HG03097 (cell line): ENCODE measurements around the gene KCNN1.
"Not testable (repeated sequence)": the region's sequence is repeated elsewhere in the genome, so short reads cannot be mapped to it uniquely, and the experiment has no call there.

ENCODE experiments used
- ATAC-seq: cut with Tn5 transposase; IDR thresholded peaks from one replicate; pipeline ENCODE4 v1.9.1; 2021; ENCODE audit not compliant: unreplicated experiment, low FRiP score

The KCNN1 gene

GRCh38 chr19:17966550-17967256 is at the start of gene KCNN1:
Gene KCNN1, plus strand, starts transcription at chr19:17967107. Its CDS starts 6,782 bp downstream, at chr19:17973889.
- no peak for ATAC-seq

DNA sequence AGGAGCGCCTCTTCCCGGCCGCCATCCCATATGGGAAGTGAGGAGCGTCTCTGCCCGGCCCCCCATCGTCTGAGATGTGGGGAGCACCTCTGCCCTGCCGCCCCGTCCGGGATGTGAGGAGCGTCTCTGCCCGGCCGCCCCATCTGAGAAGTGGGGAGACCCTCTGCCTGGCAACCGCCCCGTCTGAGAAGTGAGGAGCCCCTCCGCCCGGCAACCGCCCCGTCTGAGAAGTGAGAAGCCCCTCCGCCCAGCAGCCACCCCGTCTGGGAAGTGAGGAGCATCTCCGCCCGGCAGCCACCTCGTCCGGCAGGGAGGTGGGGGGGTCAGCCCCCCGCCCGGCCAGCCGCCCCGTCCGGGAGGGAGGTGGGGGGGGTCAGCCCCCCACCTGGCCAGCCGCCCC is 48.8 kb upstream of the KCNN1 start:
- not testable (repeated sequence) for ATAC-seq

DNA sequence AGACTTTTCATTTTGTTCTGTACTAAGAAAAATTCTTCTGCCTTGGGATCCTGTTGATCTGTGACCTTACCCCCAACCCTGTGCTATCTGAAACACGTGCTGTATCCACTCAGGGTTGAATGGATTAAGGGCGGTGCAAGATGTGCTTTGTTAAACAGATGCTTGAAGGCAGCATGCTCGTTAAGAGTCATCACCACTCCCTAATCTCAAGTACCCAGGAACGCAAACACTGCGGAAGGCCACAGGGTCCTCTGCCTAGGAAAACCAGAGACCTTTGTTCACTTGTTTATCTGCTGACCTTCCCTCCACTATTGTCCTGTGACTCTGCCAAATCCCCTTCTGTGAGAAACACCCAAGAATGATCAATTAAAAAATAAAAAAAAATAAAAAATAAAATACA is 47.8 kb upstream of the KCNN1 start:
- not testable (repeated sequence) for ATAC-seq

DNA sequence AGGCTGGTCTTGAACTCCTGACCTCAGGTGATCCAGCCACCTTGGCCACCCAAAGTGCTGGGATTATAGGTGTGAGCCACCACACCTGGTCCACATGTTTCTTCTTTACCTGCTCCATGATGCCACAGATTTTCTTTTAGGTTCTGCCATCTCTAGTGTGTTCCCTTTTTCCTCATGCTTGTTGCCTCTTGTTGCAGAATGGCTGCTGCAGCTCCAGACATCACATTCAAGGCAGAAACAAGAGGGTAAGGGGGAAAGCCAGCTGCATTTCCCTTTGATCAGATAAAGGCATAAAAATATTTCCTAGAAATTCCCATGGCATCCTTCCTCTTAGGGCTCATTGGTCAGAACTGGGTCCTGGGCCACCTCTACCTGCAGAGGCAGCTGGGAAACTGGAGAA is 46.4 kb upstream of the KCNN1 start:
- no peak for ATAC-seq

- ATAC-seq, result no peak
Observed at GRCh38 chr19:17922138-17922537, 44.8 kb upstream of the KCNN1 start.

GRCh38 chr19:17926044-17926443 is 40.9 kb upstream of the KCNN1 start:
- ATAC-seq, result no peak

- no peak for ATAC-seq
Observed at GRCh38 chr19:17929056-17929455, 37.9 kb upstream of the KCNN1 start.

- ATAC-seq, result no peak
Observed at GRCh38 chr19:17931532-17932191, 35.2 kb upstream of the KCNN1 start.

- peak; percentile 75 for ATAC-seq
Observed at GRCh38 chr19:17932485-17933338, 34.2 kb upstream of the KCNN1 start, which contains the start of gene CCDC124. Gene CCDC124, plus strand, starts transcription at chr19:17933015. Its CDS starts 3,406 bp downstream, at chr19:17936421.

- no peak for ATAC-seq
Observed at GRCh38 chr19:17933414-17934129, 33.3 kb upstream of the KCNN1 start.

GRCh38 chr19:17936379-17936778 is 30.5 kb upstream of the KCNN1 start:
- ATAC-seq, result no peak

DNA sequence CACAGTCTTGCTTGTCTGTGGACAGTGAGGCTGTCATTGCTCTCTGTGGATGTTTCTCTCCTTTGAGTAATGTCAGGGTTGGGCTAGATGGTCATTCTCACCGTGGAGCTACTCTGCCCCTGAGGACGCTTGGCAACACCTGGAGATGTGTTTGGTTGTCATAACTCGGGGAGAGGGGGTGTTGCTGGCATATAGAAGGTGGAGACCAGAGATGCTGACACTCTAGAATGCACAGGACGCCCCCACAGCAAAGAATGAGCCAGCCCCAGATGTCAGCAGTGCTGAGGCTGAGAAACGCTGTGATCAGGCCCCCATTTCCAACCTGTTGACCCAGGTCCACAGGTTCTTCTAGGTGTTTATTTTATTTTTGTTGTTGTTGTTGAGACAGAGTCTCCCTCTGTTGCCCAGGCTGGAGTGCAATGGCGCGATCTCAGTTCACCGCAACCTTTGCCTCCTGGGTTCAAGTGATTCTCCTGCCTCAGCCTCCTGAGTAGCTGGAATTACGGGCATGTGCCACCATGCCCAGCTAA is 29.5 kb upstream of the KCNN1 start:
- no peak for ATAC-seq

DNA sequence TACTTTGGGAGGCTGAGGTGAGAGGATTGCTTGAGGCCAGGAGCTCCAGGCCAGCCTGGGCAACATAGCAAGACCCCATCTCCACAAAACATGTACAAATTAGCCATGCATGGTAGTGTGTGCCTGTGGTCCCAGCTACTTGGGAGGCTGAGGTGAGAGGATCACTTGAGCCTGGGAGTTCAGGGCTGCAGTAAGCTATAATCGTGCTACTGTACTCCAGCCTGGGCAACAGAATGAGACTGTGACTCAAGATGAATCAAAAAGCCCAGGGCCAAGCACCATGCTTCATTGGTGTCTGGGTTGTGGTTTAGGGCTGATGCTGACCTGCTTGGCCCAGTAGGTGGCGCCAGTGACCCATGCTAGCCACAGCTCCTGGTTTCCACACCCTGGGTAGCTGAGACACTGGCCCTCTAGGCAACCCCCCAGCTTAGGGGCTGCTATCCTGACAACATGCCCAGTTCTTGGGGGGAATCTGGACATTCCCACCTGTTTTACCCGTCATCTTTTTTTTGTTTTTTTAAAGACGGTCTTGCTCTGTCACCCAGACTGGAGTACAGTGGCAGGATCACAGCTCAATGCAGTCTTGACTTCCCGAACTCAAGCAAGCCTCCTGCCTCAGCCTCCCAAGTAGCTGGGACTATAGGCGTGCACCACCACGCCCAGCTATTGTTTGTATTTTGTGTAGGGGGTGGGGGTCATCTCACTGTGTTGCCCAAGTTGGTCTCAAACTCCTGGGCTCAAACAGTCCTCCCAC is 28.6 kb upstream of the KCNN1 start:
- ATAC-seq, result no peak

GRCh38 chr19:17942181-17942580 is 24.7 kb upstream of the KCNN1 start:
- ATAC-seq, result no peak

GRCh38 chr19:17942582-17943273 is 24.2 kb upstream of the KCNN1 start:
- no peak for ATAC-seq

GRCh38 chr19:17943274-17944221 is 23.4 kb upstream of the KCNN1 start:
- ATAC-seq, result no peak

GRCh38 chr19:17944301-17944700 is 22.6 kb upstream of the KCNN1 start:
- ATAC-seq, result no peak
